ENCODE results near the gene TLCD3A. TPM values are rescaled to one million over a fixed set of nuclear protein-coding genes. Genes with fewer than 3 reads are reported as not detected.

The TLCD3A gene
- total and polyA plus RNA-seq, 2 donors (not counting 3 experiments of a cell fraction or from before 2014, with no cell fraction given): 36.6 to 54.1 TPM

DNA sequence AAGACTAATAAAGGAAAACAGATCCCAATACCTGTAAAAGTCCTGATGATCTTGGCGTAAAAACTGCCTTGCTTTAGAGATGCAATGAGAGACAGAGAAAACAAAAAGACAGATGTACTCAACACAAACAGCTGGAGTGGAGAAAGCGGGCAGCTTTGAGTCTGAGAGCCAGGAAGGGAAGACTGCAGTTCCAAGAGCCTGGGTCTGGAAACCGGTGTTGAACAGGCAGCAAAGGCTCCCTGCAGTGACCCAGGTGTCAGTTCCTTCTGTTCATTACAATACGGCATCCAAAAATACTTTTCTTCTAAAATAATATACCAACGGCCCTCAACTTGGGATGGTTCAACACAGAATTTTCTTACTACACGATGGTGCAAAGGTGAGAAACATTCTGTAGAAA is 47.4 kb upstream of the TLCD3A start:
- H3K27me3 ChIP-seq (ENCODE audit: control insufficient read depth in 2 of 2, insufficient read depth in 2 of 2, low read length in 2 of 2): no peaks in the 10 kb centered on the region
- no TSS peak for BruUV-seq (replicated peaks)
- CTCF ChIA-PET: interaction anchor here (0.9 to 5.7 kb wide), 2 partner anchors 15 to 273 kb away, joined by 4 to 31 read pairs; no protein-coding TSS in a partner anchor
- H3K4me1 ChIP-seq (ENCODE audit: control insufficient read depth, extremely low read depth, insufficient read depth, low read length): no peaks in the 10 kb centered on the region
- POLR2A ChIA-PET: no interaction called here
- no peak overlapping the region for H3K4me2 ChIP-seq (ENCODE audit: insufficient read depth, low read length)
- DNase-seq (ENCODE audit: low read depth, low spot score) (no peak), FAIRE-seq (no peak)
- H4K20me1 ChIP-seq (replicated peaks; ENCODE audit: control insufficient read depth, extremely low read depth, insufficient read depth, low read length): no peaks in the 10 kb centered on the region
- intact Hi-C loops (cut with micrococcal nuclease) (loop anchor here (5.0 kb wide), 1 partner anchor 173 kb away; no protein-coding TSS in a partner anchor), dilution Hi-C loops (cut with MboI; ENCODE audit: extremely low pct_ligation_motif_present, low sequenced_read_pairs) (no loop called here)
- no peaks in the 10 kb centered on the region for H3K9me1 ChIP-seq (replicated peaks; ENCODE audit: control insufficient read depth, extremely low read depth, insufficient read depth, low read length)
- H3K79me2 ChIP-seq (ENCODE audit: control insufficient read depth, insufficient read depth, low read length): peaks cover 7% of the 10 kb centered on the region
- TF ChIP-seq, protein P1, sequence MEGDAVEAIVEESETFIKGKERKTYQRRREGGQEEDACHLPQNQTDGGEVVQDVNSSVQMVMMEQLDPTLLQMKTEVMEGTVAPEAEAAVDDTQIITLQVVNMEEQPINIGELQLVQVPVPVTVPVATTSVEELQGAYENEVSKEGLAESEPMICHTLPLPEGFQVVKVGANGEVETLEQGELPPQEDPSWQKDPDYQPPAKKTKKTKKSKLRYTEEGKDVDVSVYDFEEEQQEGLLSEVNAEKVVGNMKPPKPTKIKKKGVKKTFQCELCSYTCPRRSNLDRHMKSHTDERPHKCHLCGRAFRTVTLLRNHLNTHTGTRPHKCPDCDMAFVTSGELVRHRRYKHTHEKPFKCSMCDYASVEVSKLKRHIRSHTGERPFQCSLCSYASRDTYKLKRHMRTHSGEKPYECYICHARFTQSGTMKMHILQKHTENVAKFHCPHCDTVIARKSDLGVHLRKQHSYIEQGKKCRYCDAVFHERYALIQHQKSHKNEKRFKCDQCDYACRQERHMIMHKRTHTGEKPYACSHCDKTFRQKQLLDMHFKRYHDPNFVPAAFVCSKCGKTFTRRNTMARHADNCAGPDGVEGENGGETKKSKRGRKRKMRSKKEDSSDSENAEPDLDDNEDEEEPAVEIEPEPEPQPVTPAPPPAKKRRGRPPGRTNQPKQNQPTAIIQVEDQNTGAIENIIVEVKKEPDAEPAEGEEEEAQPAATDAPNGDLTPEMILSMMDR (IDR thresholded peaks at IDR 0.05; ENCODE audit: extremely low read depth in 1 of 2, insufficient read depth in 1 of 2, low read depth in 1 of 2, low read length in 2 of 2): no peak
- TF ChIP-seq POLR2AphosphoS5 (IDR thresholded peaks at IDR 0.05; ENCODE audit: insufficient read depth, low read depth, low read length) (no peak), POLR2A (IDR thresholded peaks at IDR 0.05; ENCODE audit: low read depth, low read length) (no peak), MYC (IDR thresholded peaks at IDR 0.05; ENCODE audit: low read depth, low read length) (no peak), JUN (IDR thresholded peaks at IDR 0.05; ENCODE audit: borderline replicate concordance, insufficient read depth, insufficient read length, low read depth) (no peak), EZH2 (IDR thresholded peaks at IDR 0.05; ENCODE audit: borderline replicate concordance, low read depth, low read length, severe bottlenecking) (no peak), MAX (IDR thresholded peaks at IDR 0.05; ENCODE audit: insufficient read depth, insufficient read length) (no peak), GATA2 (IDR thresholded peaks at IDR 0.05; ENCODE audit: insufficient read depth, insufficient read length, low read depth, low read length) (no peak), FOS (IDR thresholded peaks at IDR 0.05; ENCODE audit: borderline replicate concordance, insufficient read depth, low read length) (no peak)
- no peak overlapping the region for H2AFZ ChIP-seq (ENCODE audit: low read depth, low read length)
- H3K36me3 ChIP-seq (ENCODE audit: control insufficient read depth in 2 of 2, extremely low read depth in 1 of 2, insufficient read depth in 2 of 2, low read length in 2 of 2): peaks cover 0 to 7% of the 10 kb centered on the region in 2 experiments
- no peak overlapping the region for H3K4me3 ChIP-seq (replicated peaks in 1 of 3; ENCODE audit: insufficient read depth in 1 of 3, low read depth in 1 of 3, low read length in 3 of 3)
- H3K27ac ChIP-seq (ENCODE audit: insufficient read depth, low read depth, low read length): no peak overlapping the region
- H3K9ac ChIP-seq (replicated peaks; ENCODE audit: extremely low read depth, insufficient read depth, low read length): no peak overlapping the region
- H3K9me3 ChIP-seq (replicated peaks; ENCODE audit: control insufficient read depth, insufficient read depth, low read length): no peaks in the 10 kb centered on the region

Data from endothelial cell of umbilical vein (primary cell).